Fibroblast of skin of left quadriceps (primary cell): ENCODE data around the gene MIPOL1.
A peak's percentile ranks its signal among the peaks of the same experiment; 100 is the strongest.

Experiments used
- DNase-seq, 2 experiments: peaks; one replicate each; pipeline ENCODE4 v3.0.0-alpha.2; 2013; ENCODE audit warnings: low read depth in 2 of 2

Gene MIPOL1

DNA sequence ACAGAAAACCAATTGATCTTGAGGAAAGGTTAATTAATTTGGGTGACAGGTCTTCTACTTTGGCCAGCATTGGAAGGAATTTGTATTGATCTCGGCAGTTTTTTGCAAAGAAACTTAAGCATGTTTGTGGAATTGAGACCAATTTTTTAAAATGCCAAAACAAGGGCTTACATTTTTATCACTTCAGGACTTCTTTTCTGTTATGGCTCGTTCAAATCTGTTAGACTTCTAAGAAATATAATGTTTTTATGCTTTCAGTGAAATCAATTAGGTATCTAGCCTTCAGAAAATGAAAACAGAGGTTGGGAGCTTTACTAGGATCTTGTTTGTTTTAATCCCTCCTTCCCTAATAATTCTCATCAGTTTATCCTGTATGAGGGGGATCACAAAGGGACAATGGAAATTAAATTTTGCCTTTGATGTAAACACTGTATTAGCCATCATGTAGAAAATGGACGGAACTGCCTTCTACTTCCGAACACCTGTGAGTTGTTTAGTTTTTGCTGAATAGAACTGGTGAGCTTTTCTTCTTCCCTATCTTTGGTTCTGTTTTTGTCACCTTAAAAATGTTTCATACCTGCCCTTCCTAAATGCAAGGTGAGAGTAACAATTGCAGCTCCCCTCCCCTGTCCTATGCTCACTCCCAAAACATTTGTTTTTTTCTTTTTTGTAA lies 389.5 kb downstream of the MIPOL1 start:
- no peak for DNase-seq

DNA sequence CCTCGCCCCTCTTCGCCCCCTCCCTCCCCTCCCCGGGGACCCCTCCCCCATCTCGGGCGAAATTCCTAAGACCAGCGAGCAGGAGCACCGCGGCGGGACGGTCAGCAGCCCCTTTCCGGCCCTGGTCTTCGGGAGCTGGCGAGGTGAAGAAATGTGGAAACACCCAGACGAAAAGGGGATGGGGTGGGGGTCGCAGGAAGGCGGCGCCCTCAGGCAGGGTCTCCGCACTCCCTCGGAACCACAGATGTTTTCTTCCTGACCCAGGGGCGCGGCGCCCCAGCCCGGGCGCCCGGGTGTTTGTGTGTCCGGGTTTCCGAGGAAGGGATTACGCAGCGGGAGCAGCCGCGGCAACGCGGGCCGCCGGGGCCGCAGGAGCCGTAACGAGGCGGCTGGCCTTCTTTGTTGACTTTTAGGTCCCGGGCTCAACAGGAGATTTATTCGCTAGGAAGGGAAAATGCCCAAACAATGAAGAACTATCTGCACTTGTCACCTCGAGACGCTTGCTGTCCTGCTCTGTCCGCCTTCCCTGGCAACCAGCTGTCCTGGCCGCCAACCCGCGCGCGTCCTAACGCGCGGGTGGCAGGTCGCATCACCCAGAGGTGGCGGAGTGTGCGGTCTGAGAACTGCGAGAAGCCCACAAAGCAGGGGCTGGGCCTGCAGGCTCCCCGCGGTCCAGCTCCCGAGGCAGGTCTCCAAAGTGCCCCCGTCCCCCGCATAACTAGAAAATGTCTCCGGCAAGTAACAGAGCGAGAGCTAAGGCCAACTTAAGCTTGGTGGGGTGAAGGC lies 390.3 kb downstream of the MIPOL1 start:
- DNase-seq = no peak

DNA sequence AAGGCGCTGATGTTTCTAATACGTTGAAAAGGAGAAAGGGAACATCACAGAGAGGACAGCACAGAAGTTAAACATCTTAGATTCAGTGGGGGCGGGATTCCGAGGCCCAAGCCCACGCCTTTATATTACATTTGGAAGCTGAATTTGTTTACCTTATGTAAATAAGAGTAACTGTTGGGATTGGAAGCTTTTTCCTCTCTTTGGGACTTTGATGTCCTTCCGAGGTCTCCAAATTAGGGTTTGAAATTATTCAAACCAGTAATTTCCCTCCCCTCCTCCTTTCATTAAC lies 390.9 kb downstream of the MIPOL1 start:
- no peak for DNase-seq

DNA sequence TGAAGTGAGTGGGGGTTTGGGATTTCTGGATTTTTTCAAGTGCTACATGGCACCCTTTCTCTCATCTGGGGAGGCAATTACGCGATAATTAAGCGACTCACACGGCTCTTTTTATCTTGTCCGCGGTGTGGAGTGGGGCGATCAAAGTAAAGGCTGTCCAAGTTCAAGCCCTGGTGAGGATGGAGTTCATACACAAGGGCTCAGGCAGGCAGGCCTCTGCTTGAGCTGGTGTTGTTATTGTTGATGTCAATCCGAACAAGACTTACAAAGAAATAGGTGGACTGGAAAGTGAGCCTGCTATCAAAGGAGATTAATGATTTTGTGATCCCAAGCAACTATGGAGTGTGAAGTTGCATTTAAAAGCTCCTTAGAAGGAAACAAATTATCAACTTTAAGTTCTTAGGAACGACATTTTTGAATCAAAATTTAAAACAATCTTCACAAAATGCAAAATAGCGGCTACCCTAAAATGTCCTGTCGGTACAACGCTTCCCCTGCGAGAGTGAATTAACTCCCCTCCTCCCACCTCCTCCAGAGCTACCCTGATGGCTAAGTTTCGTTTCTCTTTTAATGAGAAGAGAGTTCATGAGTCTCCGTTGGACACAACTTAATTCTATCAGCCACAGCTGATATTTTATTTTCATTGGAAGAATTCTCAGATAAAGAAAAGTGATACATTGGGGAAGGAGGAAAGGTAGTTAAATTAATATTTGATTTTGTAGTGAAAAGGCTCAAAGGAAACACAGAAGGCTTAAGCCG lies 391.4 kb downstream of the MIPOL1 start:
- no peak for DNase-seq

DNA sequence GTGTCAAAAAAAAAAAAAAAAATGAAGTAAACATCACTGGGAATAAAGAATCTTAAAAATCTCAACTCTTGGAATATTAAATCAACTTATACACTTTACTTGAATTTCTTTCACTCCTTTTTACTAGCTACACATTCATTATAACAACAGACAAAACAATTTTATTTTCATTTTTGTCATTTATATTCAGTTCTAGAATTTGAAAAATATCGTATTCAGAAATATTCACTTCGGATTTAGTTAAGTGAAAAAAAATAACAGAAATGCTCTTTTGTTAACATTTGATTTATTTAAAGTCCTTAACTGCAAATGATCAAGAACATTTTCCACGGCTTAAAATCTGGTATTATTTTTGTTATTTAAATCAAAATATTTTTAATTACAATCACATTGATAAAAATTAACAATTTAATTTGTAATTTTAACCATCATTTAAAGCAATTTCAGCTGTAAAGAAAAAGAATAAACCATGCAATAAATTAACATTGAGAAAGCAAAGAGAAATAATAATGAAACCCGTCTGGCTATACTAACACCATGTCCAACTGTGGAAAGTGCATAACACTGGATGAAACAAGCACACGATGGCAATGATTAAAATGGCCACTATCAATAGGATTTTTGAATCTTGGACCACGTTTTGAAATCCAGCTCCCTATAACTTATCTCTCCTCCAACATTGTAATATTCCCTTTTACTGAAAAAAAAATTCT lies 392.1 kb downstream of the MIPOL1 start:
- DNase-seq = no peak

DNA sequence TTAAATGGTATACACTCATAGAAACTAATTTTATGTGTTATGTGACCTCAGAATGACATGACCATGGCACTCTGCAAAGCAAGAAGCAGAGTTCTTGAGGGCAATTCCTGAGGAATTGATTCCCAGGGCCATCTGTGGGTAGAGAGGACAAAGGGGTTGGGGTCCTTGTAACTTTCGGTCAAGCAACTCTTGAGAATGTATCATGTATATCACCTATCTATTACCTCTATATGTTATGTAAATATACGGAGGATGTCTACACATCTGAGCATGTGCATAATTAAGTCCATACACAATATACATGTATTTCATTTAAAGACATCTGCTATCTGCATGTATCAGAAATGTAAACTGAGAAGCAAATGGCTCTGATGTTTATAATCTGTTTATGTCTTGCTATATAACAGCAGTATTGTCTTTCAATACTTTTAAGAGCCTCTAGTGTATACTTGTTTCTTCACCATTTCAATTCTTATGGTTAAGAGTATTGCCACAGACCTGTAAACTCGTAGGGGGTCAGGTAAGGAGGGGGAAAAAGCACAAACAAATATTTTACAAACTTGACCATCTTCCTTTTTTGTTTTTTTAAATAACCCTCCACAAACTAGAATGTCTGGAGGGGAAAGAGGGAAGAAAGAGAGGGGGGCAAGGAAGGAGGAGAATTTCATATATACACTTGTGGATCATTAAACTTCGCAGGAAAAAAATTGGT lies 392.8 kb downstream of the MIPOL1 start:
- DNase-seq = no peak

DNA sequence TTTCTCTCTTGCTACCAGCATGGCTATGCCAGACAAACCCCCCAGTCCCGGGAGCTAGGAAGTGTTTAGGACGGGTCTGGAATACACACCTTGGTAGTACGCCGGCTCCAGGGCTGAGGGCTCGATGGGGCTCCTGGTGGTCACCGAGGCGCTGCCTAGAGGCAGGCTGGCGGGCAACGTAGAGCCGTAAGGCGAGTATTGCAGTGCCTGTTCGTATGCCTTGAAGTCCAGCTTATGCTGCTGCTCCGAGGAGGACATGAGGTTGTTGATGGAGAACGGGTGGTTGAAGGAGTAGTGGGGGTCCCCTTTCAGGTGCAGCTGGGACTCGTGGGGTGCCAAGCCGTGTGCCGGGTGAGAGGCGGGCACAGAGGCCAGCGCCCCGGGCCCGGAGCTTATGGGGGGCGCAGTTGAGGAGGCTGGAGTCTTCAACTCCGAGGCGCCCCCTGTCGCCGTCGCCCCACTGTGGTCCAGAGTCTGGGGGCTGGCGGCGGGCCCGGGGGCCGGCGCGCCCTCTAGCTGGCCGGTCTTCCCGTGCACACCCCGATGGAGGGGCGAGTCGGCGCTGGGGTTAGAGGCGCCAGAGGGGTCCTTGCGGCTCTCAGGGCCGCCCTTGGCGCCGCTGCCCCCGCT lies 393.7 kb downstream of the MIPOL1 start:
- DNase-seq = no peak

DNA sequence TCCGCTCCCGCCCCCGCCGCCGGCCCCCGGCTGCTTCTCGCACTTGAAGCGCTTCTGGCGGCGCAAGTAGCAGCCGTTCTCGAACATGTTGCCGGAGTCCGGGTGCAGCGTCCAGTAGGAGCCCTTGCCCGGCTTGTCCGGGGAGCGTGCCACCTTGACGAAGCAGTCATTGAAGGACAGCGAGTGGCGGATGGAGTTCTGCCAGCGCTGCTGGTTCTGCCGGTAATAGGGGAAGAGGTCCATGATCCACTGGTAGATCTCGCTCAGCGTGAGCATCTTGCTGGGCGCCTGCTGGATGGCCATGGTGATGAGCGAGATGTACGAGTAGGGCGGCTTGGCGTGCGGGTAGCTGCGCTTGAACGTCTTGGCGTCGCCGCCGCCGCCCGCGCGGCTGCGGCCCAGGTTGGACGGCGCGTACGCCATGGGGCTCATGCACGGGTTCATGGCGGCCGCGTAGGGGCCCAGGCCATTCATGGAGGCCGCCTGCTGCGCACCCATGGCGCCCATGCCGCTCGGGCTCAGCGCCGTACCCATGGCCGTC lies 394.3 kb downstream of the MIPOL1 start:
- no peak for DNase-seq

DNA sequence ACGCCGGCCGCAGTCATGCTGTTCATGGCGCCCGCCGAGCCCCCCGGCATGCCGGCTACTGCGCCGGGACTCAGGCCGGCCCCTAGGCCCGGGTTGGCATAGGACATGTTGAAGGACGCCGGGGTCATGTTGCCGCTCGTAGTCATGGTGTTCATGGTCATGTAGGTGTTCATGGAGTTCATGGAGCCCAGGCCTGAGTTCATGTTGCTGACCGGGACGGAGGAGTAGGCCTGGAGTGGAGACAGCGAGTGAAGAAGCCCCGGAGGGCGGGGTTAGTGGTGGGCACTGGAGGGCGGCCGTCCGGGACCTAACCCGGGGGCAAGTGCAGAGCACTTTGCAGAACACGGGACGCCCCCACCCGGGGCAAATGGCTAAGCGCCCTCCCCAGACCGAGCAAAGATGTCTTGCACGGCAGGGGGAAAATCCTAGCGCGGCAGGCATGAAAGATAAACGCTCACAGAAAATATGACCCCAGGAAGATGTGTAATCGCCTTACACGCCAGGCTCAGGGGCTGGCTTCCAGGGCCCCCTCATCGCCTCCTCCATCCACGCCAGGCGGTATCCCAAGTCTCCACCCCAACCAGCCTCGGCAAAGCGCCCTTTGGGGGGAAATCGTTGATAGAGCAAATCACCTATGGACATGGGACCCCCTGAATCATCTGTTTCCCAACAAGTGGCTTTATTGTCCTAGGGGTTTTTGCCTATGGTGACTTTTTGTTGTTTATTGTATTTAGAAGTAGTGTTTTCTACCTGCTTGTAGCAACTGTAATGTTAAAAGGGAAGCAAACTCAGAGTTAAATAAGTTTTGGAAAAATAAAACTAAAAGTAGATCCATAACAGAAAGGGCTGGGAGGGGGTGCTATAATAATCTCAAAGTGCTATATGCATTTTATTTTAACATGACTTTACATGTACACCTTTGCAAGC lies 395.0 kb downstream of the MIPOL1 start:
- no peak for DNase-seq

DNA sequence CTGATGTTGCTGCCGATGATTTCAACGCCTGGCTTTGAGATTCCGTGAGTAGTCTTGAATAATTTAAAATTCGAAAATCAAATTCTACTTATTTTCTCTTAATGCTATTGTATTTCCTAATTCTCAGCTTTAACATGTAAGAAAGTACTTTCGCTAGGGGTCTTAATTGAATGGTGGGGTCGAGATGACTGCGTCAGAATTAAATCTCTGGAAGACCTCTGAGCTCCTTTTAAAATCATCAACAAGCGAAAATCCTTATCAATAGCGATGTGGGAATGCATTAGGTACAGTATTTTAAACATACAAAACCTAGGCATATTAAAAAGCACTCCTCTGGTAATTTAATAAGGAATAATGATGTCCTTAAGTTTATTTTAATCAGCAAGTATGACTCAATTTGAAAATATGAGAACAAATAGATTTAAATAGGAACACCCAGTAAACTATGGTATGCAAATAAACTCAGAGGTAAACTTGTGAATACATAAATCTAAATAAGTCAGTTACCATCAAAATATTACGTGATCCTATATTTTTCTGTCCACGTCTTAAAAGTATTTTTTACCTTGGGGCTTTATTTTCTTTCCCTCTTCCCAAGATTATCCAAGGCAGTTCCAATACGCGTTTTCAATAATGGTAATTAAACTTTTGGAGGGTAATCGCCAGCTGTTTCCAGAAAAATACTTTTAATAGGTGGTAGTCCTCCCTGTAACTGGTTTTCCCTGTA lies 395.9 kb downstream of the MIPOL1 start:
- DNase-seq = no peak

DNA sequence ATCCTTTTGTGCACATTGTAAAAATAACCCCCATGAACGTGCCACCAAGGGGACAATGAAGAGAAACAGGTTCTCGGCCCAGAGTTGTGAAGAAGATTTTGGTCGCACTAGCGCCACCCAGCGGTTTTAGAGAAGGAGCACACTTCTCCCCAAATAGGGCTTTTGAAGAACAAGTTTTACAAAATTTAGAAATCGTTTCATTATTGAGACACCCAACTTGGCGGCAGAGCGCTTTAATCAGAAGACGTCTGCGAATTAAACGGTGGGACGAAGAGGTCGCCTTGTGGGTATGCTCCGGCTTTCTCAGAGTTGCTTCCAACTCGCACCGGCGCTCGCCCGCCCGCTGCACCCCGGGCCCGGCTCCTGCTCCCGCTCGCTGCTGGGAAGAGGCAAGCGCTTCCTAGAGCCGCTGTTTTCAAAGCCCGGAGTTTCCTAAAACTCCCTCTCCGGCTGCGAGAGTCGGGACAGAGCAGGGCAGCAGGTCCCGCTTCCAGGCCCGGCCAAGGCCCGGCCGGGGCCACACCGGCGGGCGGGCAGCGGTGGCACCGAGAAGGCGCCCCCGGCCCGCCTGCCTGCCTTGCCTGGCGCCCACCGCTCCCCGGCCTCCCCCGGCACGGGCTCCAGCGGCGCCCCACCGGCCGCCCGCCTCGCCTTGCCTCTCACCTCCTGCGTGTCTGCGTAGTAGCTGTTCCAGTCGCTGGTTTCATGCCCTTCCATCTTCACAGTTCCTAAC lies 396.7 kb downstream of the MIPOL1 start:
- peak; percentile 64 to 69 for DNase-seq

DNA sequence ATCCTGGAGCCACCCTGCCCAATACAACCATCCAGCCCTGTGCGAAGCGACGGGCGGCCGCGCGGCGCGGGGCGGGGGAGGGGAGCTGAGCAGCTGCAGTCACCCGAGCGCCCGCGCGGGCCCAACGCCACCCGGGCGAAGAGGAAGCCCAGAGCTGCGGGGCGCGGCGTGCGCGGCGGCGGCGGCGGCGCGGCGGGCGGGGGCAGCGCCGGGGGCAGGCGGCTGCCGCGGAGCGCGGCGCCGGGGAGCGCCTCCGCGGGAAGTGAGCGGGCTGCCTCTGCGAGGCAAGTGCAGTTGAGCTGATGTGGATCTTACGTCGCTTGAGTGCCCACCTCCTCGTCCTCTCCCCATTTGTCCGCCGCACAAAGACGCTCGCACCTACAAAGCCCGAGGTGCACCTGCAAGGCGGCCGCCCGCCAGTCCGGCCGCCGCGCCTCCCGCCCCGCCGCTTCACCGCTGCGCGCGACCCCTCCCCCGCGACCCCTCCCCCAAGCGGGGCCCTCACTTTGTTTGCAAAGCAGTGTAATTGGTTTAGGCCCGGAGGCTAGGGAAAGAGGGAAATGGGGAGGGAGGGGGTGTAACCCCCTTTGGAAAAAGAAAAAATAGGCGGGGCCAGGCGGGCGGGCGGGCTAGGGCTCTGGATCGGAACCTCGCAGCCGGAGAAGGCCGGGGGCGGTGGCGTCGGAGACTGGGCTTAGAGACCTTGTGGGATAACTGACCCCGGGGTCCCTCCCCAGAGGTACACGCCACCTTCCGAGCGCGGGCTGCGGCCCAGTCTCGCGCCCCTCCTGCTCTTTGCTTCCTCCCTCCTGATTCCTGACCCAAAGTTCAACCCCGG lies 397.5 kb downstream of the MIPOL1 start, which contains the start of the genes FOXA1 and TTC6:
Gene FOXA1, minus strand, starts transcription at position 279 of the 838 bp plus-strand sequence. Its CDS starts 277 bp downstream, at position 2.
Gene TTC6, plus strand, starts transcription at position 659 of the 838 bp plus-strand sequence. CDS start 26,436 bp downstream, outside the sequence.
- no peak for DNase-seq

DNA sequence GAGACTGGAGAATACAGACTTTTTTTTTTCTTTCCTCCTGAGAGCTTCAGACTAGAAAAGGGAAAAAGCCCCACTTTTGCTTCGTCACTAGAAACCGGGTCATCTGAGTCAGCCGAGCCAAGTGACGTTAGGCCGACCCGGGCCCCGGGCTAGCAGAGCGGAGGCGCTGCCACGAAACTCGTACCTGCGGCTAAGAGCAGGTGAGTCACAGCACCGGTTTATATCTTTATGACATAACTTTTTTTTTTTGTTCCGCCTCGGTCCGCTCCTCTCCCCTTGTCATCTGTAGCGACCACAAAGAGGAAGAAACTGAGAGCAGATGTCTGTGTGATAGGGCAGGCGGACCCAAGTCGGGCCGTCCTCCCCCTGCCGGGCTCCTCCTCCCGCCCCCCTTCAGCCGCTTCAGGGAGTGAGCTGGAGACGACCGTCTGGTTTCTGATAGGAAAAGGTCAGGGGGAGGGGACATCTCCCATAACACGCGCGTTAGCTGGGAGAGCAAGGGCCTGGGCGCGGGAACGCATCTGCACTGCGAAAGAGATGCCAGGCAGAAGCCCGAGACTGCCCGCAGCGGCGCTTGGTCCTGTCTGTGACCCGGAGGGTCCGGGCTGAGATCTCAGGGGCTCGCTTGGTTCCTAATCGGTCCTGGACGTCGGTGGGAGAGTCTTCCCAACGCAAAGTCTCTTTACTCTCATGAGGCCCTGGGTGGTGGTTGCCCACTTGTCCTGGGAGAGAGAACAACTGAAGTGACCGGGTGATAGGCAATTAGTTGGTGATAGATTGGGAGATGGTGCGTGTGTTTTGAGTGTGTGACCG lies 398.3 kb downstream of the MIPOL1 start:
- no peak for DNase-seq

DNA sequence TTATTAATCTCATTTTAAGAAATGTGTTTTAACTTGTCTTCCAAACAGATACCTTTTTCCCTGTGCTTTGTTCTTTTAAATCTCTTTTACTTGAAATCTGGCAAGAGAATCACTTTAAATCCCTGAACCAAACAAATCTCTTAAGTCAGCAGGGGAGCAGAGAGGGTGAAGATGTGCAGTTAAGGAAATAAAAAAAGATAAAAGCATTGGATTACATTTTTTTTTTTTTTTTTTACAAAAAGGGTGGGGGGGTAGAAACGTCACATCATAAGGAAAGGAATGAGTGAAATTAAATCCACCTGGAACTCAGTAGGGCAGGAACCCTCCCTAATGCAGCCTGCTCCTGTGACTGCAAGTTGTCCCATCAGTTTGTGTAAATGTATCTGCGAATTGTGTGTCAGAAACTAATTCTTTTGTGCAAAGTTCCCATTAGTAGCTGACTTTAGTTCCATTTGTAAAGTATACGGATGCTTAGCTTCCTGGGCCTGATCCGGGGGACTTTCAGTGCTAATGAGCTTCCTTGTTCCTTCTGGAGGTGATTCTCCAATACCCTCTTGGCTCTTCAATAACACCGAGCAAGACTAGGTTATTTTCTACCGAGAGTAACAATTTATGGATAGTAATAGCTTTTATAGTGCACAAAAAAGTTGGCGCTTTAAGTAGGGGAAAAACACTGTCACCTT lies 399.2 kb downstream of the MIPOL1 start:
- DNase-seq = no peak

DNA sequence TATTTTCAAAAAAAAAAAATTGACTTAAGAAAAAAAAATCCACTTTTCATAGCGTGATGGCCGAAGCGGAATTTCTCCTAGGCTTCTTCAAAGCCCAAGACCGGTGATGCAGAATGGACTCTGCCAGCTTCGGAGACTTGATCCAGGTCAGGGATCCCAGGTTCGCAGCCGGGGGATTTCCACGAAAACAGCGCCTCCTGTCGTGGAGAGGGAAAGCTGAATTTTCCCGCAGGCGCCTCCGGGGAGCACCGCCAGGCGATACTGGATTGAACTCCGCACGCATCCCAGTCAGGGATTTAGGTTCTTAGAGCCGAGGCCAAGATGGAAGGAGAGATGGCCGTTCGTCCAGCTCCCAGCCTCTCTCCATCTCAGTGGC lies 399.8 kb downstream of the MIPOL1 start:
- no peak for DNase-seq
